ENCODE measurements around the gene PRR33. TPM values are rescaled to one million over a fixed set of nuclear protein-coding genes. Genes with fewer than 3 reads are reported as not detected.

Gene PRR33
- total and polyA plus RNA-seq, 2 donors (not counting 3 experiments of a cell fraction or from before 2014, with no cell fraction given) = not detected

- no TSS peak for BruUV-seq (replicated peaks)
- no peaks in the 10 kb centered on the region for H3K27me3 ChIP-seq (ENCODE audit: control insufficient read depth in 2 of 2, insufficient read depth in 2 of 2, low read length in 2 of 2)
- no peaks in the 10 kb centered on the region for H3K36me3 ChIP-seq (ENCODE audit: control insufficient read depth in 2 of 2, extremely low read depth in 1 of 2, insufficient read depth in 2 of 2, low read length in 2 of 2)
- FAIRE-seq = no peak
- intact Hi-C loops (cut with micrococcal nuclease) = no loop called here
- no peaks in the 10 kb centered on the region for H3K4me1 ChIP-seq (ENCODE audit: control insufficient read depth, extremely low read depth, insufficient read depth, low read length)
- TF ChIP-seq POLR2A (IDR thresholded peaks at IDR 0.05; ENCODE audit: low read depth, low read length) (no peak), FOS (IDR thresholded peaks at IDR 0.05; ENCODE audit: borderline replicate concordance, insufficient read depth, low read length) (no peak), GATA2 (IDR thresholded peaks at IDR 0.05; ENCODE audit: insufficient read depth, insufficient read length, low read depth, low read length) (no peak), POLR2AphosphoS5 (IDR thresholded peaks at IDR 0.05; ENCODE audit: insufficient read depth, low read depth, low read length) (no peak), MAX (IDR thresholded peaks at IDR 0.05; ENCODE audit: insufficient read depth, insufficient read length) (no peak), EZH2 (IDR thresholded peaks at IDR 0.05; ENCODE audit: borderline replicate concordance, low read depth, low read length, severe bottlenecking) (no peak), CTCF (IDR thresholded peaks at IDR 0.05; ENCODE audit: extremely low read depth in 1 of 2, insufficient read depth in 1 of 2, low read depth in 1 of 2, low read length in 2 of 2) (no peak), MYC (IDR thresholded peaks at IDR 0.05; ENCODE audit: low read depth, low read length) (no peak), JUN (IDR thresholded peaks at IDR 0.05; ENCODE audit: borderline replicate concordance, insufficient read depth, insufficient read length, low read depth) (no peak)
- dilution Hi-C loops (cut with MboI; ENCODE audit: extremely low pct_ligation_motif_present, low sequenced_read_pairs) = no loop called here
- H3K27ac ChIP-seq (ENCODE audit: insufficient read depth, low read depth, low read length) = no peak overlapping the region
- H3K9ac ChIP-seq (replicated peaks; ENCODE audit: extremely low read depth, insufficient read depth, low read length) = no peak overlapping the region
- no peak for DNase-seq (ENCODE audit: low read depth, low spot score)
- no peaks in the 10 kb centered on the region for H3K79me2 ChIP-seq (ENCODE audit: control insufficient read depth, insufficient read depth, low read length)
- no peak overlapping the region for H2AFZ ChIP-seq (ENCODE audit: low read depth, low read length)
- no peaks in the 10 kb centered on the region for H4K20me1 ChIP-seq (replicated peaks; ENCODE audit: control insufficient read depth, extremely low read depth, insufficient read depth, low read length)
- no peak overlapping the region for H3K4me3 ChIP-seq (replicated peaks in 1 of 3; ENCODE audit: insufficient read depth in 1 of 3, low read depth in 1 of 3, low read length in 3 of 3)
- H3K9me3 ChIP-seq (replicated peaks; ENCODE audit: control insufficient read depth, insufficient read depth, low read length) = no peaks in the 10 kb centered on the region
- CTCF ChIA-PET = interaction anchor here (1.0 to 3.7 kb wide), 20 partner anchors 8 to 269 kb away, joined by 3 to 262 read pairs (median 18); partner anchors contain the start of genes H19, KRTAP5-6, MRPL23 and PRR33
- H3K4me2 ChIP-seq (ENCODE audit: insufficient read depth, low read length) = no peak overlapping the region
- POLR2A ChIA-PET = no interaction called here
- H3K9me1 ChIP-seq (replicated peaks; ENCODE audit: control insufficient read depth, extremely low read depth, insufficient read depth, low read length) = no peaks in the 10 kb centered on the region
Measured at GRCh38 chr11:1883346-1884302, 8.1 kb downstream of the PRR33 start.
